Femur (tissue), 1 donor: ENCODE measurements around the gene C6orf58.

Source experiments
- DNase-seq: peaks from one replicate; pipeline ENCODE4 v3.0.0-alpha.2; 2017

The C6orf58 gene

DNA sequence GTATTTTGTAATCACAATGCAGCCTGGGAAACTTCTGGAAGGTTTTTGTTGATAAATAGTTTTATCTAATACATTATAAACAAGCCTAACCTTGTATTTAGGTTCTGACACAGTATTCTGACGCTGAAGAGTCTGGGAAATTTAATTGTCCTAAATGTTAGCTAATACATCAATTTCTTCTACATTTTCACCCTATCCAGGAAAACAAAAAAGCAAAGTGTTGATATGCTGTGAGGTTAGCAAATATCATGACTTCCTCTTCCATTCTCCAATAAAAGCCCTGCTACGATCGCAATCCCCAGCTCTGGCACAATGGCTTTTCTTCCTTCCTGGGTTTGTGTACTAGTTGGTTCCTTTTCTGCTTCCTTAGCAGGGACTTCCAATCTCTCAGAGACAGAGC, at the start of gene C6orf58:
TSS of gene C6orf58 (plus strand) at position 301 of the 400 bp plus-strand sequence. CDS start at position 313, 12 bp downstream.
- no peak for DNase-seq

DNA sequence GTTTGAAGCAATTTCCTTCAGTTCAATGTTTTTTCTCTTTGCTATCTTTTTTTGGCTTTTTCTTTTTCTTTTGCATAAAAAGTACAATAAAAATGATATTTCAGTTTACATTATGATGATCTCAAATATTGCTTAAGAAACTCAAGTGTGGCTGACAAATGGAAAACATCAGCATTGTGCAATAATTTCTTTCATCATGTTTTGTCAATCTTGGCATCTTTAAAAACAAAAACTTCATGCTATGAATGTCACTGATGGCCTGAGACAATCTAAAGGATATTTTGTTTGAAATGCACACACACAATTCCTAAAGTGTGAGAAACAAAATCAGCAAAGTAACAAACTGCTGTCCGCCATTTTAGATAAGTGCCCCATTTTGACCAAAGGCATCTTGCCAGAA, 44.0 kb upstream of the C6orf58 start:
- DNase-seq: no peak

DNA sequence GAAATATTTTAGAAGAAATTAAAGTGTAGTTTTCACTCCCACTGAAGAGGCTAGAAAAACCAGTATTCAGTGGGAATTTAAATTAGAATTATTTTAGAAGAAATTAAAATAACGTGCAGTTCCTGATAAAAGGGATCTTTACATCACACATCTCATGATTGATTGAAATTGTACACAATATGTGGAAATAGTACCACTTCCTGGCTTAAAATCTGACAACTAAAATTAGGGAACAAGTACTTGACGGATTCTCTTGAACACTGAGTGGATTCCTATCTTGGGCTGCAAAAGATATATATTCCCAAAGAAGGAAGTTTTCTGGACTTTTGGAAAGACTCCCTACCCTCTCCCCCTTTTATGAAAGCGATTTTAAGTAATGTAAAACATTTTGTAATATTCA, 43.2 kb upstream of the C6orf58 start:
- DNase-seq: no peak

DNA sequence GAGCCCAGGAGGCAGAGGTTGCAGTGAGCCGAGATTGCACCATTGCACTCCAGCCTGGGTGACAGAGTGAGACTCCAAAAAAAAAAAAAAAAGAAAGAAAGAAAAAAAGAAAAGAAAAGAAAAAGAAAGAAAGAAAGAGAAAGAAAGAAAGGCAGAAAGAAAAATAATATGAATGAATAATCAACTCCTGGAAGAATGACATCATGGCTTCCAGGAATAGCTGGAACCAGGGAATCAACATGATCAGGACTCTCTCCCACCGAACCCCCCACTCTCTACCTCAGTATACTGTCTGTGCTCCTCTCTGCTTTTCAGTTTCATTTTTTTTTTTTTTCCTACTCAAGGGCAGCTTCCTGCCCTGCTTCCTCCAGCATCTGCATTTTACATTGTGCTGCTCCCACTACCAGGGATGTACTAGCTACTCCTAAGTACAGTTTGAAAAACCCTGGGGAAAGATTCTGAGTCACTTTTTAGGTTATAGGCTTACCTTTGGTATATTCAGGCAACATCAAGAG, 38.2 kb upstream of the C6orf58 start:
- no peak for DNase-seq

DNA sequence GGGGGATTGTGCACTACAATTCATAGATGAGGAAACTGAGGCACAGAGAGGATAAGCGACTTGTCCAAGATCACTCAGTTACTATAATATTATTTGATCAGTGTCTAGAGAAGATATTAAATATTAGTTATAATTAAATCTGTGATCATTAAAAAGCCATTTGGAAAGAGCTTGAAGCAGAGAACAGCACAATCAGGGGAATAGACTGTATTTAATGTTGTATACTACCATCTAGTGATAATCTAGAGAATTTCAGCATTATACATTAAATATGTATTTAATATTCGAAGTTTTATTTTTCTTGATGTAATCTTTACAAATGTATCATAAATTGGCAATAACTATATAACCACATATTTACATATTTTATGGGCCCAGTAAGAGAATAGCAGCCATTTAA, 37.7 kb upstream of the C6orf58 start:
- no peak for DNase-seq

DNA sequence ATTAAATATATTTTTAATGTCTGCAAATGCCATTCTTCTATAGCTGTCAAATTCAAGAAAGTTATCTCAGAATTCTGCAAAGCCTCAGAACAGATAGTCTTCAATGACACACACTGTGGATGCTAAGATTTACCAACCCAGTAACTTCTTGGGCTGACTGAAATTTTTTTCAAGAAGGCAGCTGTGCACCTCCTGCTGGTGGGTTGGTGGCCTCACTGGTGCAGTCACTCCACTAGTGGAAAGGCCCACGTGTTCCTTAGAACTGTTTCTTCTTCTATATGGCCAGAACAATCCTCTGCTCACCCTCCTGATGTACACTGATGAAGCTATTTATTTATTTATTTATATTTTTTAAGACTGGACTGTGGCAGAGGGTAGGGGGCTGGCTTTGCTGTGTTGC, 29.8 kb upstream of the C6orf58 start:
- DNase-seq: no peak

DNA sequence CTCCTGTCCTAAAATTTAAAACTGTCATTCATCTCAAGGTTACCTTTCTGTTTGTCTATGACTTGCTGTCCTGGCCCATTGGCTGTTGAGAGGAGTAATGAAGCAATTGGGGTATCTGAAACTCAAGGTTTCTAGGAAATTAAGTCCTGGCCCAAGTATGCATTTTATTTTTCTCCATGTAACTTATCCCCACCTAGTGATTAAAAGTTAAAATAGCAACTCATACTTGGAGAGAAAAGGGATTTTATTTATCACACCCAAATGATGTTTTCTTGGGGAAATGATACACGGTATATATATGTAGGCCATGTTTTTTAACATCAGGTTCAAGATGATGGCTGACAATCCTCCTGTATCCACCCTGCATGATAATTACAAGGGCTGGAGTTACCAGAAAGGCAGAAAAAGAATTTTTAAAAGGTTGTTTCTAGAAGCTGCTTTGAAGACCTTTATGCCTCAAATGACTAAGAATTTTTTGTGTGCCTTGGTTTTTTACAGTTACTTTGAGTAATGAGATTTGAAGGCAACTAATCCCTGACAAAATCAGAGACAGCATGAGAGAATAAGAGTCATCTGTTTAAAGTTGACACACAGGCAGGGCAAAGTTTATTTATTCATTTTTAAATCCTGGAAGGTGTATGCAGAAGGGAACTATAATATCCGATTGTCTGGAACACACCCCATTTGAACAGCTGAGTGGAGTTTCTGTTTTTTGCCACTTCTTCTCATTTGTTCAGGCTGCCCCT, 28.9 kb upstream of the C6orf58 start:
- DNase-seq: no peak

DNA sequence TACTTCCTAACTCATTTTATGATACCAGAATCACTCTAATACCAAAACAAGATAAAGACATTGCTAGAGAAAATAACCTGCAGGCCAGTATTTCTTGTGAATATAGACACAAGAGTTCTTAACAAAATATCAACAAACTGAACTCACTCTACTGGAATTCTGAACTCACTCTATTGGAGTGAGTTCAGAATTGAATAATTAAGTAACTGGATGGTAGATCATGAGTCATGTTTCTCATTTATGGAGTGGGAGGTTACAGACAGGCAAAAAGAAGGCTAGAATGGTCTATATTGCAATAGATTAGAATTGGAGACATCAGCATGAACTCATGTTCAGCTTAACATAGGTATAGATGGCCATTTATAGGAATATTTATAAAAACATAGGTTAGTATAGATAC, 26.6 kb upstream of the C6orf58 start:
- no peak for DNase-seq

DNA sequence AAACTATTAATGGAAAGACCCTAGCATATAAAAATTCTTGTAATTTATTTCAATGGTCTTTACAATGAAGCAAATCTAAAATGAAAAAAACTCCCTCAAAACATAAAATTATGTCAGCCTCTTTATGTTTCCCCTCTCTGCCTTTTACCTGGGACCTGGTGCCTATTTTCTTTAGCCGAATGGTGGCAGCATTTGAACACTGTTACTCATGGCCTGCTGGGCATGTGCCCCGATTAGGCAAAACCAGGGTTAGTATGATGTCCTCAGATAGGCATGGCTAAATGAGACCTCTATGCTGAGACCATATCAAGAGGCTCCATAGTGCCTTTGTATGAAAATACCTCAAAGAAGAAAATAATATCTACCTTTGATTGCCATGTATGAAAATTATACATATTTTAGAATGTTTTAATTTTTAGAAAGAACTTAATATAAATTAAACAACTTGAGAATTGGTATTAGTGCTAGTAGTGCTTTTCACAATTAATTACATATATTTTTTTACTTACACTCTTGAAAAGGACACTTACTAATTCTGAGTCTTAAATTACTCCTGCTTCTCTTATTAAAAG, 22.5 kb upstream of the C6orf58 start:
- DNase-seq: no peak

DNA sequence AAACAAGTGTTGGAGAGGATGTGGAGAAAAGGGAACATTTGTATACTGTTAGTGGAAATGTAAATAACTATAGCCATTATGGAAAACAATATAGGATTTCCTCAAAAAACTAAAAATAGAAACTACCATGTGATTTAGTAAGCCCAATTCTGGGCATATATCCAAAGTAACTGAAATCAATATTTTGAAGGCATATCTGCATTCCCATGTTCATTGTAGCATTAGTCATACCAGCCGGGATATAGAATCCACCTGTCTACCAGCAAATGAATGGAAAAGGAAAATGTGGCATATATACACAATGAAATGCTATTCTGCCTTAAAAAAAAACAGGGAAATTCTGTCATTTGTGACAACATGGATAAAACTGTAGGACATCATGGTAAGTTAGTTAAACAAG, 15.3 kb upstream of the C6orf58 start:
- DNase-seq: no peak

DNA sequence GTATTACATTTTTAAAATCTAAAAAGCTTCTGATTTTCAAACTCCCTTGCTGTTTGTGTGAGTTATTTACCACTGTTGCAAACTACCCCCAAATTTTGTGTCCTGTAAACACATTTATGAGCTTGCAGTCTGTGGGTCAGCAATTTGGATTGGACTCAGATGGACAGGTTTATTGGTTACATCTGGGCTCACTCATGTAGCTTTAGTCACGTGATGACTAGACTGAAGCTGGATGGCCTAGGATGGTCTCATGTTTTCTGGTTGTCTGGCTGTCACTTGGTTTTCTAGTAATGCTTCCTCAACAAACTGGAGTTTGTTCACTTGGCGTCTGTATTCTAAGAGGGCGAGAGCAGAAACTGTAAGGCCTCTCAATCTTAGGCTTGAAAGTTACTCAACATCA, 12.2 kb upstream of the C6orf58 start:
- DNase-seq: no peak

DNA sequence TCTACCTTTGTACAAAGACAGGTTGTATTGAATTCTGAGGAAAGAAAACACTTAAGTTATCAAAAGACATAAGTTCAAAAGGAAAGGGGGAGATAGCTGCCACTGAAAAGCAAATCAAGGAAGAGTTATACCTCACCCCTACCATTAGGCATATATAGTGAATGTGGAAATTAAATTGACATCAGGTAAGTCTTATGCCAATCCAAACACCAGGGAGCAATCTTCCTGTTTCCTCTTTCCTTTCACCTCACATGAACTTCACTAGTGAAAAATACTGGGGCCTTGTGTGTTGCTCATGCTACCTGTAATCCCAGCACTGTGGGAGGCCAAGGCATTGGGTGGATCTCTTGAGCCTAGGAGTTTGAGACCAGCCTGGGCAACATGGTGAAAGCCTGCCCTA, 10.9 kb upstream of the C6orf58 start:
- DNase-seq: no peak

DNA sequence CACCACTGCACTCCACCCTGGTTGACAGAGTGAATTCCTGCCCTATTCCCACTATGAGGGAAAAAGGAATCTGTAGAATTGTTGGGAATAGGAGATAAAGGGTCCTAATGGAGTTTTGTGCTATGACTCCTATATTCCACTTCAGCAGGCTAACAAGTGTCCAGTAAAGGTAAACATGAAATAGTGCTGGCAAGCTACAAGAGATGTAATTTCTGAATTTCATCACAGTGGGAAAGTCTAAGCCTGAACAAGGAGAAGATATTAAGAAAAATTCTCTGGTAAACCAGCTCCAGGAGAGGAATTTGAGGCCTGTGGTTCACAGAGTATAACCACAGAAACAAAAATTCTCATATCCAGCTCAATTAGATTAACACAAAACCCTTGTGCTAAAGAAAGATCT, 10.3 kb upstream of the C6orf58 start:
- DNase-seq: no peak

DNA sequence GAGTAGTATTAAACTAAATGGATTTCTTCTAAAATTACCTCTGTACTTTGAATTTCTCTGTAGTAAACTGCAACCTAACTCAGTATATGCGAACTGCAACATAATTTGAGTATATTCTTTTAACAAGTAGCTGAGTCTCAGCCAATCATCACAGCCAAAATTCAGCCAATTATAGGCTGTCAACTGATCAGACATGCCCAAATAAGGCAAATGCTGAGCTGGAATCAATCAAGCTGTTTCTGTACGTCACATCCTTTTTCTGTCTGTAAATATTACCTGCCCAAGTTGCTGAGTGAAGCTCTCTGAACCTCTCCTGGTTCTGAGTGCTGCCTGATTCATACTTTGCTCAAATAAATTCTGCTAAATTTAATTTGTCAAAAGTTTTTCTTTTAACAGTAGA, 9.5 kb upstream of the C6orf58 start:
- no peak for DNase-seq

DNA sequence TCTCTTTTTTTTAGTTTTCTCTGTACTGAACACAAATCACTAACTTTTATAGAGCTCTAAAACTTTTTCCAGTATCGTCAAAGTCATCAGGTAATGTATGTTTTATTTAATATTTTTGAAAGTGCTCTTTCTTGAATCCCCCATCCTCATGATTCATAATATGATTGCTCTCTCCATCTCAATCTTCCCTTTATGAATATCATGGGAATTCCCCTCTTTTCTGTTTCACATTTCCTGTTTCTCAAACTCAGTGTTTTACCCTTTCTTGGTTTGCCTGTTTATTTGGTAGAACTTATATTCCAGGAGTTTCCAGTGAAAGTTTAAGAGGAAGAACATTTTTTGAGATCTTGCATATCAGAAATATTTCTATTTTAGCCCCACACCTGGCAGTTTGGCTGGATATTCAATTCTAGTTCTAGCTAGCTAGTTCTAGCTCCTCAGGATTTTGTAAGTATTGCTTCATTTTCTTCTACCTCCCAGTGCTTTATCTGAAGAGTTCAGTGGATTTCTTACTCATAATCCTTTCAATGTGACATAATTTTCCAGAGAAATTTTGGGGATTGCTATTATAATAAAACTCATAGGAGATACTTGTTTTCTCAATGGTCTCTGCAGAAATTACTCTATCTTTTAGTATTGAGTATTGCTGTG, 6.1 kb upstream of the C6orf58 start:
- DNase-seq: no peak

DNA sequence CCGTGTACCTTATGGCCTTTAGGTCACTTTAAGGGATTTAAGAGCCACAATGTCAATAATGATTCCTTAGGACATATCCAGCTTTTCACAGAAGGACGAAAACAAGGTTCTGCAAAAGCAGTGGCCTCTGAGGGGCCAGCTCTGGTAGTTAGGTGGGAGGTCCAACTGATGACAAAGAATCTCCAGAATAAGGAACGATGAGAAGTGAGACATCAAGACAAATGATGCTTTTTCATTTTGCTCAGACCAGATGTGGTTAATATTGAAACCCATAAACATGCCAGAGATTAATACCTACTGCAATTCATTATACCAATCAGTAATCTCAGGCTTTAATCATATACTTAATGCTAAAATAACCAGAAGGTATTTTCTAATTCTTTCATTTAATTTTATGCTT, 1.9 kb downstream of the C6orf58 start:
- no peak for DNase-seq

DNA sequence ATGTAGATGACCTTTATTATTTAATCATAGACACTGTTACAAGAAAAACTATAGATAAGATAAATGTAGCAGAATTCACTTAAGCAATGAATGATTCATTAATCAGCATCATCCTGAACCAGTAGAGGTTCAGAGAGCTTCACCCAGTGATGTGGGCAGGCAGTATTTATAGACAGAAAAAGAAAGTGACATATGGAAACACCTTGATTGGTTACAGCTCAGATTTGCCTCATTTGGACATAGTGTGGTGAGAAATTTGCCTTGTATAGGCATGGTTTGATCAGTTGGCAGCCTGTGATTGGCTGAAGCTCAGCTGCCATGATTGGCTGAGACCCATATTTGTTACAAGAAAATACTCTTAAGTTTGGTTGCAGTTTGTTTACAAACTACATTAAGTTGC, 4.6 kb downstream of the C6orf58 start:
- no peak for DNase-seq

DNA sequence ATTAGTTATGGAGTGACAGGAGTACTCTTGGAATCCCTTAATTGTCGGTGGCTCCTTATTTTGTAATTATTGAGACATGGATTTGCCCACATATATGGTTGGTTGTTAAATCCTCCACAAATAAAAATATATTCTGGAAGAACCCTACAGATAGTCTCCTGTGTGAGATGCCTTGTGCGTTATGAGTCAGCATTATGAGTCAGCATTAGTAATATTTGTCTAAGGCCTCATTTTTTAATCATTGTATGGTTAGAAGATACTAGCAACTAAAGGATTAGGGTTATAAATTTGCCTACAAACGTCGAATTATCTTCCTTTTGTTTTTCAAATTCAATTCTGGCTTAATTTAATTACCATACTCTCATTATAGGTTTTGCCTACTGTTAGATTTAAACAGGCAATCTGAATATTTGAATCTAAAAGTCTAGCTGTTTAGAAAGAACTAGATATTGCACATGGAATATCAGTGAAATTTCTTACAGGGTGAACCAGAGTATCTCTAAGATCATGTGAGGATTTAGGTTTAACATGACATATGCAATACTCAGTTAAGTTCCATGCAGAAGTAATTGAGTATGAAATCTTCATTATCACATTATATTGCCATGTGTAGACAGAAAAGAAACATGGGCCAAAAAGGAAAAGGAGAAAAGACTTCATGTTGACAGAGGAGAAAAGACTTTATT, 5.9 kb downstream of the C6orf58 start:
- DNase-seq: no peak

DNA sequence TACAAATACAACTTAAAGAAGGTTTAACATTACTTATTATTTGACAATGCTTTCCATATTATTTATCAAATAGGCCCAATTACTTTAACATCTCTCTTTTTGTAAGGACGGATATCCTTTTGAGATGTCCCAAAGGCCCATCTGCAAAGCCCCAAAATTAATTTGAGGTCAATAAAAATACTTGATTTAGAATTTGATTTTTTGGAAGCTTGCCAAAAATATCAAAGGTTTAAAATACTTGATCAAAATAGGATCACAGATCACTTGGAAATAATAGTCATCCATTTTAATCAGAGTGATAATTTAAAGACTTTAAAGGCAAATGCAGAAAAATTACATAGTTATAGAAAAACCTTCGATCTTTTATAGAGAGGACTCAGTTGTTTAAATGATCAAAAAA, 8.1 kb downstream of the C6orf58 start:
- no peak for DNase-seq

DNA sequence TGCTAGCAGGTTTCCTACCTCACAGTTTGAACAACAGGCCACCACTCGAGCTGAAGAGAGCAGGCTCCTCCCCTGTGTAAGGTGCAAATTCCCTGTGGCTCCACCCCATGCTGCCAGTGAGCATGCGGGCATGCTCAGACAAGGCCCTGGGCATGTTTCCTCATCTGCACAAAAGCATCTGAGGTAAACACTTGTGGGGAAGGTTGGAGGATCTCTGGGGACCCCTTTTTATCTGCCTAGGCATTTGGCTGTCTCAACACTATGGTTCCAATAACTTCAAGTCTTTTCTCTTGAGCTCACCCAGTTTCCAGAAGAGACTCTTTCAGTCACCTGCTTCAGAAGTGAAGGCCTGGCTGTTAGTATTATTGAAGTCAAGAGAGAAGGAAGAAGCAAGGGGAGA, 9.4 kb downstream of the C6orf58 start:
- no peak for DNase-seq

DNA sequence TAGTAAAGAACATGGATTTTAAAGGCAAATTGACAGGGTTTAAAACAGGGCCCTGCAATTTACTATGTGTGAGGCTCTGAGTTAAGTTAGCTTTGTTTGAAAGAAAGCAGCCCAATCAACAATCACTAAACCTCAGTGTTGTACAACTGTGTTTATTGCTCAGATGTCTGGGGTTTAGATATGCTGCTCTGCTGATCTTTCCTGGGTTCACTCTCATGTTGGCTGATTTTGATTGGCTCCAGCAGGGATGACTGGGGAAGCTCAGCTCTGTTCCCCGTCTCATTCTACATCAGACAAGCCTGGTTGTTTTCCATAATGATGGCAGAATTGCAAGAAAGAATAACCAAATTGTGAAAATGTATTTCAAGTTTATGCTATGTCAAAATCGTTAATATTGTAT, 10.9 kb downstream of the C6orf58 start:
- no peak for DNase-seq

DNA sequence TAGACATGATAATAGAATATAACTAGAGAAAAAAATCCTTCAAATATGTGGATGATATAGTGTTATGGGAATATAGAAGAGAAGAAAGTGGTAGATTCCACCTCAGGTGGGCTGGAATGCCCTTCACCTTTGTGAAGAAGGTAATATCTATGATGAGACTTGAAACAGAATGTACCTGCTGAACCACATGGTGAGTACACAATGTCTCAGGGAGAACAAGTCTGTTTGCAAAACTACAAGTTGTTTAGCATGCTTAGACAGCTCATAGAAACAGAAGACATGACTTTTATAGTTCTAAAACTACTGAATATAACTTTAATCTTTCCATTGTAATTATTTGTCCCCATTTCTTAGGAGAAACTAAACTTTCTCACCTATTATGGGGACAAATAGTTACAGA, 12.2 kb downstream of the C6orf58 start:
- no peak for DNase-seq

DNA sequence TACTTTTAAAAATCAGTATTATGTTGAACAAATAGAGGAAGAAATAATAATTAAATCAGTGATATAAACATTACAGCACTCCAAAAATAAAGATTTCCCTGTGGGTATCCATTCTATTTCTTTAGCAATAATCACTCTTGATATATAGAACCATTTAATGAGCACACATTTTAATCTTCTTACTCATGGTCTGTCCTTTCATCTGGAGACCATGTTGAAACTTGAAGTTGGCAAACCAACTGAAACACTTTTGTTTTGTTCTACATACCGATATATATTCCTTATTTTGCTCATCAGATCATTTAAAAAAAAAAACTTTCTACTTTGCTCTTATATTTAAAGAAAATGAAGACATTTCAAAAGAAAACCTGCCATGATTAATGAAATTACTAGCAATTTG, 13.4 kb downstream of the C6orf58 start:
- DNase-seq: no peak

DNA sequence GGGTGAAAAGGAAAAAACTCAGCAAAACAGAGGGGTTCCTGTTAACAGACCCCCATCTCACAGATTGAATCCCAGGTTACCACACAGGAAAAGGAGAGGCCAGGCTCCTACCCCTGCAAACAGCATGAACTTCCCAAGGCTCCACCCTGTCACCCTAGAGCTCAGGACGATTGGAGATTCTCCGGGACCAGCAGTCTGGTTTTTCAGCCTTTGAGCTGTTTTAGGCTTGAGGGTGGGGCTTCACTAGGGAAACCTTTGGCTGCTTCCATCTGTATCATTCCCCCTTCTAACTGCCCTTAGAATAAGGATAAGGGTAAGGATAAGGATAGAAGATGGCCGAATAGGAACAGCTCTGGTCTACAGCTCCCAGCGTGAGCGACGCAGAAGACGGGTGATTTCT, 16.0 kb downstream of the C6orf58 start:
- DNase-seq: no peak
